ENCODE data around the gene RGSL1.

DNA sequence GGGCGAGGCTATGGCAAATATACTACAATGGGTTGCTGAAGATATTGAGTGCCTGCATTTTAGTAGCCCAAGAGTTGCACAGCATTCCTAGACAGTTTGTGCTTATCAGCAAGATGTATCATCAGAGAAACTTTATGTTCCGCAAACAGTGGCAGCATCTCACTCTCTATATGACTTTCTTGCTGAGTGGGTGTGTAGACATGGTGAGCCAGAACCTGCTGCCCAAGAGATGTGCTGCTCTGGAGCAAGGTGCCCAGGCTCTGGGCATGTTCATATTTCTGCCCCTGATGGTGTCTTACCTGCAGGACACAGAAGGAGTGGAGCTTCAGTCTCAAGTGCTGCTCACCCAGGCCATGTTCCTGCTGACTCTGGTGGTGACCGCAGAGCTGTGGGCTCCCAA, 8.2 kb upstream of the RGSL1 start:
- TF ChIP-seq, protein P1, sequence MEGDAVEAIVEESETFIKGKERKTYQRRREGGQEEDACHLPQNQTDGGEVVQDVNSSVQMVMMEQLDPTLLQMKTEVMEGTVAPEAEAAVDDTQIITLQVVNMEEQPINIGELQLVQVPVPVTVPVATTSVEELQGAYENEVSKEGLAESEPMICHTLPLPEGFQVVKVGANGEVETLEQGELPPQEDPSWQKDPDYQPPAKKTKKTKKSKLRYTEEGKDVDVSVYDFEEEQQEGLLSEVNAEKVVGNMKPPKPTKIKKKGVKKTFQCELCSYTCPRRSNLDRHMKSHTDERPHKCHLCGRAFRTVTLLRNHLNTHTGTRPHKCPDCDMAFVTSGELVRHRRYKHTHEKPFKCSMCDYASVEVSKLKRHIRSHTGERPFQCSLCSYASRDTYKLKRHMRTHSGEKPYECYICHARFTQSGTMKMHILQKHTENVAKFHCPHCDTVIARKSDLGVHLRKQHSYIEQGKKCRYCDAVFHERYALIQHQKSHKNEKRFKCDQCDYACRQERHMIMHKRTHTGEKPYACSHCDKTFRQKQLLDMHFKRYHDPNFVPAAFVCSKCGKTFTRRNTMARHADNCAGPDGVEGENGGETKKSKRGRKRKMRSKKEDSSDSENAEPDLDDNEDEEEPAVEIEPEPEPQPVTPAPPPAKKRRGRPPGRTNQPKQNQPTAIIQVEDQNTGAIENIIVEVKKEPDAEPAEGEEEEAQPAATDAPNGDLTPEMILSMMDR (IDR thresholded peaks at IDR 0.05; ENCODE audit: insufficient read depth, low read length, poor library complexity, severe bottlenecking) = no peak
- no peak for TF ChIP-seq EZH2phosphoT487 (conservative IDR thresholded peaks at IDR 0.05; ENCODE audit: low read length)
